Stimulated activated CD8-positive, alpha-beta memory T cell treated with anti-CD3 and anti-CD28 coated beads, Interleukin-7, amount 100 ng/mL, for 4 hours (primary cell): ENCODE measurements around the gene WDR20.
"Not testable (repeated sequence)": the region's sequence is repeated elsewhere in the genome, so short reads cannot be mapped to it uniquely, and the experiment has no call there.

Source experiments
- DNase-seq, 2 donors: peaks; one replicate each; pipeline ENCODE4 v3.0.0-alpha.2; 2020; ENCODE audit warnings: low read depth in 2 of 2

Gene WDR20

DNA sequence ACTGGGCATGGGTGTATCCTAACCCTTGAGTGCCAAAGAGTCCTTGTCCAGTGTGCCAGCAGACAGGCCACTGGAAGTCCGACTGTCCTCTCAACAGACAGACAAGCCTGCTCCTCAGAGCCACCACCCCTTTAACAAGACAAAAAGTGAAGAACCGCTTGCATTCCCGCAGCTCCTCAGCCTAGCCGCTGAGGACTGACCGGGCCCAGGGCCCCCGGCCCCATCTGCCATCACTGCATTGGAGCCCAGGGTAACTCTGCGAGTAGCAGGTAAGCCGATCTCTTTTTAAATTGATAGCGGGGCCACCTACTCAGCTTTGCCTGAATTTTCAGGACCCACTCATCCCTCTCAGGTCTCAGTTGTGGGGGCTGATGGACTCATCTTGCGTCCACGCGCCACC is 96.3 kb downstream of the WDR20 start:
- DNase-seq, result no peak

DNA sequence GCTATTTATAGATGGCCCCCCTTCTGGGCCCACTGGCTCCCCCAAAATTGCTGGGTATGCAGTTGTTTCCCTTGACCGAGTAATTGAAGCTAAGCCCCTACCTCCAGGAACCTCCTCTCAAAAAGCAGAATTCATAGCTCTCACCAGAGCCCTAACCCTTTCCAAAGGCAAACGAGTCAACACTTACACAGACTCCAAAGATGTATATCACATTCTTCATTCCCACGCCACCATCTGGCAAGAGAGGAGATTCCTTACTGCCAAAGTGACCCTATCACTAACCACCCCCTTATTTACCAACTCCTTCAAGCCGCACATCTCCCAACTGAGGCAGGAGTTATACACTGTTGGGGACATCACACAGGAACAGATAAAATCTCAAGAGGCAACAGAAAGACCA is 98.4 kb downstream of the WDR20 start:
- no peak for DNase-seq

DNA sequence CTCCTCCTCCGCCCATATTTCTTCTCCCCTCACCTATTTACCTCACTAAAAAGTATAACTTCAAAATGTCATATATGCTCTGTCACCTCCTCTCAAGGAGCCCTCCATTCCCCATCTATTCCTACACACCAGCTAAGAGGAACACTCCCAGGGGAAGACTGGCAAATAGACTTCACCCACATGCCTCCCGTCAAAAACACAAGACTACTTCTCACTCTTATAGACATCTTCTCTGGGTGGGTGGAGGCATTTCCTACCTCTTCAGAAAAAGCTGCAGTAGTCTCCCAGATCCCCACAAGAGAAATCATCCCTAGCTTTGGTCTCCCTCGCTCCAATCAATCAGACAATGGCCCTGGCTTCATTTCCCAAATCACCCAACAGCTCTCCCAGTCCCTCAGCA is 99.1 kb downstream of the WDR20 start:
- no peak for DNase-seq

GRCh38 chr14:102239231-102239630 is 99.5 kb downstream of the WDR20 start:
- no peak for DNase-seq

DNA sequence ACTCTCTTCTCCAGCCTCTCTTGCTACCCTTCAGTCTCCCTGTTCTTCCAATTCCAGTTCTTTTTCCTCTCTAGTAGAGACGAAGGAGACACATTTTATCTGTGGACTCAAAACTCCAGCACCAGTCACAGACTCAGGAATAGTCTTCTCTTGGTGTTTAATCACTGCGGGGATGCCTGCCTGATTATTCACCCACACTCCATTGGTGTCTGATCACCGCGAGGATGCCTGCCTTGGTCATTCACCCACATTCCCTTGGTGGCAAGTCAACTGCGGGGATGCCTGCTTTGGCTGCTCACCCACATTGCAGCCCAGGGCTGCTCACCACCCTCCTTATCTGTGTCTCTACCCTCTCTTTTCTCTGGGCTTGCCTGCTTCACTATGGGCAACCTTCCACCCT is 100.8 kb downstream of the WDR20 start:
- not testable (repeated sequence) for DNase-seq

- DNase-seq, result no peak
Measured at GRCh38 chr14:102241147-102241546, 101.5 kb downstream of the WDR20 start.

- not testable (repeated sequence) for DNase-seq
Measured at GRCh38 chr14:102243795-102244194, 104.1 kb downstream of the WDR20 start.

DNA sequence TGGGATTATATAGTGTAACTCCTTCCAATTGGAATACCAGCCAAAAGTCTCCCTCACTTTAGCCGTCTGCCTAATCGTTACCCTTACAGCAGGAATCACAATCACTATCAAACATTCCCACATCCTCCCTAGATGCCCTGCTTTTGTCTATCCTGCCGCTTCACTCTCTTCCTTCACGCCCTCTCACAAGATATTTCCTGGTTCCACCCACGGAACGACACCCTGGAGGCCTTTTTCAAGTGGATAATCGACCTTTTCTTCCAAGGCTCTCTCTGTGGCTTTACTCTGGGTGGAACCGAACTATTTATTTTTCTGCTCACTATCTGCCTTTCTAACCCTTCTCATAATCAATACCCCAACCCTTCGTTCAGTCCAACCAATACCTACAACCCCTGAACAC is 106.4 kb downstream of the WDR20 start:
- DNase-seq, result no peak

DNA sequence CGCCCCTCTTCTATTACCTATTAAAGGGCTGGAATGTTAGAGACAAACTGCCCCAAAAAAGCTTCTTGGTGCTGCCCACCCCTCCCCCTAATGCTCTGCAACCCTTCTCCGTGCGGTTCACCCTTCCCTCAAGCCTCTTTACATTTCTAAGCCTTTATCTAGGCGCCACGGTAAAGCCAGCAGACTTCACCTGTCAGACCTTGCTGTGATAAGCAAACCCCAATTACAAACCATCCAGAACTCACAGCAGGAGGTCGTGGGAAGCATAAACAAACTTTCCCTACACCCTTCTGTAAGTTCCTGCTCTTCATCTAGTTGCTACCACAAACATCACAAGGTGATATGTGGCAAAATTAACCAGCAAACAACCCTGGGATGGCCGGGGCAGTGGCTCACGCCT is 108.4 kb downstream of the WDR20 start:
- no peak for DNase-seq

DNA sequence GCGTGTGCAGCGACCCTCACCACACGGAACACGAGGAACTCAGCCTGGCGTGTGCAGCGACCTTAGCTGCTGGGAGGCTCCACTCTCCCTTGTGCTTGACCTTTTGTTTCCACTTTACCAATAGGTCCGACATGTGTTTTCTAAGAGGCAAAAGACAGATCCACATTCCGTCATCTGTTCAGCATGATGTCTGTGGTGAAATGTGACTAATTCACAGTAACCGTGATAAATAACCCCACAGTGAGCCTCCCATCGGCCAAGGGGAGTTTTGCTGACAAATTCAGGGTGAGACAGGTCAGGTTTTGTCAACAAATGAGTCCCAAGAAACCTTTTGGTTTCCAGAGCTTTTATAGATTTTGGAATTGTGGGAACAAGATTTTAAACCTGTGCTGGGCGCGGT is 109.3 kb downstream of the WDR20 start:
- no peak for DNase-seq

DNA sequence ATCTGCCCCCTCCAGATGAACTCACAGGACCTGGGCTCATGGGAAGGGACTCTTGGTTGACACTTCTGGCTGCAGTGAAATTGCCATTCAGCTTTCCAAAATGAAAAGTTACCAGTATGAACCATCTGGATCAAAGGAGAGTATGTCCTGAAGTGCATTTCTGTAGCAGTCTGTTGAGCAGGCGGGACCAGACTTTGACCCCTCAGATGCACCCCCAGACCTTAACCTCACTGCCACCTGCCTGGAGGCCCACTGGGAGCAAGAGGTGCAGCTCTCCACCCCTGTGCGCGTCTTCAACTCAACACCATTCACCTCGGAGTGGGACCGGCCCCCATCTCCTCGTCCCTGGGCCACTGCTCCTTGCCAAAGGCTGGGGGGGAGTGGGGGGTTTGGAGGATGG is 110.3 kb downstream of the WDR20 start:
- no peak for DNase-seq

DNA sequence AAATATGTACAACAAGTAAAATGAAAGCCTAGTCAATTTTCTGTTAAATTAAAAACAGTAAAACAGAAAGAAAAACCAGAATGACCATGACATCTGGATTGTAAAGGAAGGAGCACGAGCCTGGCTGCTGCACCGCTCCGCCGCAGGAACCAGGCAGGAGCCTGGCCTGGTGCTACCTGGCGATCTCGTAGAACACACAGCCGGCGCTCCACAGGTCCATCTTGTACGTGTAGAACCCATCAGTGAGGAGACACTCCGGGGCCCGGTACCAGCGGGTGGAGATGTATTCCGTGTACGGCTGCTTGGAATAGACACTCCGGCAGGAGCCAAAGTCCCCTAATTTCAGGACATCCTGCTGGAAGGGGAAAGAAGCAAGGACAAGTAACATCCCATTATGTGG is 110.9 kb downstream of the WDR20 start:
- DNase-seq, result no peak

DNA sequence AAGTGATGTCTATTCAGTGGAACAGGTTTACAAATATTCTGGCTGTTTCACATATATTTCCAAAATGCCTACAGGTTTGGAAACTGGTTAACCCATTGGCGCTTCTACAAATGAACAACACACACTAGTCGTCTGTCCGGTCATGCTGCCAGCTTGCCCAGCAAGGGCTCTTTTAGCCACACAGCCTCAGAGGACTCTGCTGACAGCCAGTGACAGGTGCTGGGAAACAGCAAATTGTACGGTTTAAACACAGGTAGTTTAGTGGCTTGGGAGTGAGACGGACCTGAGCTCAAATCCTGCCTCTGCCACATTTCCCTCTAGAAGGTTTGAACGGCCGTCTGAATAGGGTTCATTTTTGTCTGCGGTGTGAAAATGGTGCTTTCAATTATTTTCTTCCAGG is 111.5 kb downstream of the WDR20 start:
- no peak for DNase-seq

- DNase-seq, result no peak
Measured at GRCh38 chr14:102252834-102253801, 113.4 kb downstream of the WDR20 start.

- no peak for DNase-seq
Measured at GRCh38 chr14:102255401-102256190, 115.9 kb downstream of the WDR20 start.

- DNase-seq, result no peak
Measured at GRCh38 chr14:102256716-102257115, 117.0 kb downstream of the WDR20 start.

GRCh38 chr14:102258136-102258535 is 118.4 kb downstream of the WDR20 start:
- DNase-seq, result no peak
